Spleen (tissue), 7 donors: Measurements from ENCODE around the gene SGIP1.

Source experiments
- POLR2A ChIP-seq, 3 donors: fragments of 450-650 bp; IDR thresholded peaks; one replicate each; pipeline ENCODE4 v1.5.1; 2017; ENCODE audit warnings: antibody characterized with exemption in 3 of 3, mild to moderate bottlenecking in 1 of 3
- POLR2AphosphoS5 ChIP-seq, 3 donors: sonication (generic); formaldehyde crosslinking; IDR thresholded peaks; one replicate each; pipeline ENCODE4 v1.5.1; 2017; ENCODE audit warnings: antibody characterized with exemption in 3 of 3
- TF ChIP-seq, protein P1 (sequence below), 11 experiments: fragments of 200-600 bp in 7 of 11; fragments of 450-650 bp in 4 of 11; sonication (generic) in 4 of 11; IDR thresholded peaks in 8 of 11; conservative IDR thresholded peaks in 3 of 11; 1 replicate in 7 of 11; 2 replicates in 4 of 11; pipeline versions ENCODE4 v1.4.0 to v1.8.0; 2016 to 2021; ENCODE audit warnings: antibody characterized with exemption in 11 of 11, inconsistent platforms in 4 of 11, mild to moderate bottlenecking in 1 of 11
- donor health status: DM: no; HTN: no; CAD: no; lungs with moderate emphysema.
- donor health status: DM: no; HTN: no; CAD: no.
- donor health status: DM: no; HTN: no; CAD: no.

DNA sequence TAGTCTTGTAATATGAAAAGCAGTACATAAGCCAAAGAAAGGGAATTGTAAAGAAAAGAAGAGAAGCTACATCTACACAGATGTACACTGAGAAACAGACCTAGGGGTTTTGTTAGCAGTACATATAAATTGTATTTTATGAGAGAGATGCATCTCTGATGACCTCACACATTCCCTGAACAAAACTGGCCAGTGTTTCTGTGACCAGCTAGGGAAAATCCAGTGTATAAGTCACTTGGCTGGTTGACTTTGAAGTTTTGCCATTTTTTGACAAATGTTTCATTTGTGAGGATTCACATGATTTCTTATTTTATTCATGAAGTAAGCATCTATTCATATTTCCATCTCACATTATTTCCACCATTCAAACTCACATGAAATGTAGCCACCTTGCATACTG, 190.0 kb downstream of the SGIP1 start:
- TF ChIP-seq, protein P1, sequence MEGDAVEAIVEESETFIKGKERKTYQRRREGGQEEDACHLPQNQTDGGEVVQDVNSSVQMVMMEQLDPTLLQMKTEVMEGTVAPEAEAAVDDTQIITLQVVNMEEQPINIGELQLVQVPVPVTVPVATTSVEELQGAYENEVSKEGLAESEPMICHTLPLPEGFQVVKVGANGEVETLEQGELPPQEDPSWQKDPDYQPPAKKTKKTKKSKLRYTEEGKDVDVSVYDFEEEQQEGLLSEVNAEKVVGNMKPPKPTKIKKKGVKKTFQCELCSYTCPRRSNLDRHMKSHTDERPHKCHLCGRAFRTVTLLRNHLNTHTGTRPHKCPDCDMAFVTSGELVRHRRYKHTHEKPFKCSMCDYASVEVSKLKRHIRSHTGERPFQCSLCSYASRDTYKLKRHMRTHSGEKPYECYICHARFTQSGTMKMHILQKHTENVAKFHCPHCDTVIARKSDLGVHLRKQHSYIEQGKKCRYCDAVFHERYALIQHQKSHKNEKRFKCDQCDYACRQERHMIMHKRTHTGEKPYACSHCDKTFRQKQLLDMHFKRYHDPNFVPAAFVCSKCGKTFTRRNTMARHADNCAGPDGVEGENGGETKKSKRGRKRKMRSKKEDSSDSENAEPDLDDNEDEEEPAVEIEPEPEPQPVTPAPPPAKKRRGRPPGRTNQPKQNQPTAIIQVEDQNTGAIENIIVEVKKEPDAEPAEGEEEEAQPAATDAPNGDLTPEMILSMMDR (IDR thresholded peaks at IDR 0.05 in 8 of 11, conservative IDR thresholded peaks at IDR 0.05 in 3 of 11): no peak
- no peak for TF ChIP-seq POLR2A (IDR thresholded peaks at IDR 0.05)
- TF ChIP-seq POLR2AphosphoS5 (IDR thresholded peaks at IDR 0.05): no peak
